Stomach (tissue), 4 donors: Measurements from ENCODE around the gene RAMACL.

Source experiments
- EP300 ChIP-seq: sonication (generic); formaldehyde crosslinking; IDR thresholded peaks from one replicate; pipeline ENCODE4 v1.6.1; 2017; ENCODE audit warnings: antibody characterized with exemption
- POLR2A ChIP-seq, 4 donors: fragments of 450-650 bp; IDR thresholded peaks; one replicate each; pipeline ENCODE4 v1.6.1; 2016; ENCODE audit warnings: antibody characterized with exemption in 4 of 4, control low read depth in 2 of 4, mild to moderate bottlenecking in 1 of 4, moderate library complexity in 1 of 4
- TF ChIP-seq, protein P1 (sequence below), 7 experiments: fragments of 450-650 bp in 4 of 7; fragments of 200-600 bp in 3 of 7; sonication (generic) in 3 of 7; IDR thresholded peaks; one replicate each; pipeline ENCODE4 v1.5.1; 2016 to 2019; ENCODE audit warnings: antibody characterized with exemption in 7 of 7, control low read depth in 2 of 7, mild to moderate bottlenecking in 1 of 7

- TF ChIP-seq, protein P1, sequence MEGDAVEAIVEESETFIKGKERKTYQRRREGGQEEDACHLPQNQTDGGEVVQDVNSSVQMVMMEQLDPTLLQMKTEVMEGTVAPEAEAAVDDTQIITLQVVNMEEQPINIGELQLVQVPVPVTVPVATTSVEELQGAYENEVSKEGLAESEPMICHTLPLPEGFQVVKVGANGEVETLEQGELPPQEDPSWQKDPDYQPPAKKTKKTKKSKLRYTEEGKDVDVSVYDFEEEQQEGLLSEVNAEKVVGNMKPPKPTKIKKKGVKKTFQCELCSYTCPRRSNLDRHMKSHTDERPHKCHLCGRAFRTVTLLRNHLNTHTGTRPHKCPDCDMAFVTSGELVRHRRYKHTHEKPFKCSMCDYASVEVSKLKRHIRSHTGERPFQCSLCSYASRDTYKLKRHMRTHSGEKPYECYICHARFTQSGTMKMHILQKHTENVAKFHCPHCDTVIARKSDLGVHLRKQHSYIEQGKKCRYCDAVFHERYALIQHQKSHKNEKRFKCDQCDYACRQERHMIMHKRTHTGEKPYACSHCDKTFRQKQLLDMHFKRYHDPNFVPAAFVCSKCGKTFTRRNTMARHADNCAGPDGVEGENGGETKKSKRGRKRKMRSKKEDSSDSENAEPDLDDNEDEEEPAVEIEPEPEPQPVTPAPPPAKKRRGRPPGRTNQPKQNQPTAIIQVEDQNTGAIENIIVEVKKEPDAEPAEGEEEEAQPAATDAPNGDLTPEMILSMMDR (IDR thresholded peaks at IDR 0.05) = no peak
- TF ChIP-seq EP300 (no peak), POLR2A (IDR thresholded peaks at IDR 0.05) (no peak)
These were observed 51.6 kb downstream of the RAMACL start for GRCh38 chr6:166534658-166535406.
